HEK293 (cell line): Measurements from ENCODE around the gene ZNF101.

Source experiments
- CTCF ChIA-PET: fragments of 350-600 bp; formaldehyde crosslinking; extraction: SDS; loops from one replicate; lab custom pipeline; 2021; ENCODE audit warnings: antibody characterized with exemption; lab: Yijun Ruan, JAX
- POLR2A ChIA-PET: fragments of 300-600 bp; formaldehyde crosslinking; extraction: SDS; loops from one replicate; lab custom pipeline; 2020; ENCODE audit warnings: antibody characterized with exemption, inconsistent platforms; lab: Yijun Ruan, JAX
- H3K27ac ChIP-seq: fragments of 200-500 bp; sonication (Bioruptor generic); 2 replicates; pipeline ENCODE4 v1.5.1; 2014; ENCODE audit warnings: low read depth, low read length, control low read depth, inconsistent platforms; ENCODE audit errors: extremely low read depth
- H3K36me3 ChIP-seq, 2 experiments: fragments of 200-500 bp in 1 of 2; sonication (Bioruptor generic) in 1 of 2; 1 replicate in 1 of 2; 2 replicates in 1 of 2; pipeline ENCODE4 v1.5.1; 2014 to 2017; ENCODE audit warnings: inconsistent platforms in 2 of 2, low read length in 2 of 2; ENCODE audit not compliant: control insufficient read depth in 2 of 2, insufficient read depth in 1 of 2
- H3K4me1 ChIP-seq: fragments of 200-500 bp; sonication (Bioruptor generic); 2 replicates; pipeline ENCODE4 v1.5.1; 2014; ENCODE audit warnings: mild to moderate bottlenecking, low read length, inconsistent platforms; ENCODE audit not compliant: control insufficient read depth, insufficient read depth
- H3K4me3 ChIP-seq: 2 replicates; pipeline ENCODE4 v1.5.1; 2011; ENCODE audit warnings: low read depth, mild to moderate bottlenecking, control low read depth, low read length, moderate library complexity
- H3K9me3 ChIP-seq: fragments of 200-500 bp; sonication (Bioruptor generic); 2 replicates; pipeline ENCODE4 v1.5.1; 2014; ENCODE audit warnings: low read depth, low read length, inconsistent platforms; ENCODE audit not compliant: control insufficient read depth, insufficient read depth
- EGR2 ChIP-seq: fragments of 450-650 bp; formaldehyde crosslinking; IDR thresholded peaks from 2 replicates; pipeline ENCODE4 v1.5.1; 2016; ENCODE audit warnings: low read depth, missing biosample characterization, missing genetic modification characterization
- GLI2 ChIP-seq: fragments of 450-650 bp; formaldehyde crosslinking; IDR thresholded peaks from 2 replicates; pipeline ENCODE4; 2017; ENCODE audit warnings: missing biosample characterization, missing genetic modification characterization, low read depth, borderline replicate concordance
- HOXA7 ChIP-seq: sonication (generic); formaldehyde crosslinking; IDR thresholded peaks from 2 replicates; pipeline ENCODE4 v1.8.1; 2022; ENCODE audit warnings: missing genetic modification reagents, borderline replicate concordance
- HOXC10 ChIP-seq: sonication (generic); formaldehyde crosslinking; IDR thresholded peaks from 2 replicates; pipeline ENCODE4 v1.8.1; 2023; ENCODE audit warnings: mild to moderate bottlenecking, missing genetic modification reagents
- OVOL3 ChIP-seq: fragments of 450-650 bp; formaldehyde crosslinking; IDR thresholded peaks from 2 replicates; pipeline ENCODE4 v1.5.1; 2016; ENCODE audit warnings: missing biosample characterization, missing genetic modification characterization
- REPIN1 ChIP-seq: fragments of 450-650 bp; formaldehyde crosslinking; IDR thresholded peaks from 2 replicates; pipeline ENCODE4 v1.5.1; 2017; ENCODE audit warnings: missing biosample characterization, missing genetic modification characterization, low read depth
- SALL2 ChIP-seq: fragments of 450-650 bp; formaldehyde crosslinking; IDR thresholded peaks from 2 replicates; pipeline ENCODE4 v1.5.0; 2017; ENCODE audit warnings: missing biosample characterization, mild to moderate bottlenecking, missing genetic modification characterization, borderline replicate concordance
- SCRT2 ChIP-seq: fragments of 450-650 bp; formaldehyde crosslinking; IDR thresholded peaks from 2 replicates; pipeline ENCODE4 v1.5.1; 2016; ENCODE audit warnings: missing biosample characterization, missing genetic modification characterization
- SP2 ChIP-seq: fragments of 450-650 bp; formaldehyde crosslinking; IDR thresholded peaks from 2 replicates; pipeline ENCODE4 v1.5.1; 2016; ENCODE audit warnings: missing biosample characterization, missing genetic modification characterization
- SP7 ChIP-seq: fragments of 450-650 bp; formaldehyde crosslinking; IDR thresholded peaks from 2 replicates; pipeline ENCODE4 v1.5.1; 2016; ENCODE audit warnings: missing biosample characterization, missing genetic modification characterization
- WT1 ChIP-seq: fragments of 450-650 bp; formaldehyde crosslinking; IDR thresholded peaks from 2 replicates; pipeline ENCODE4 v1.5.1; 2016; ENCODE audit warnings: missing biosample characterization, missing genetic modification characterization
- ZBTB26 ChIP-seq: fragments of 450-650 bp; formaldehyde crosslinking; optimal IDR thresholded peaks from 2 replicates; pipeline ENCODE3; 2016; ENCODE audit warnings: missing biosample characterization, mild to moderate bottlenecking, missing genetic modification characterization
- ZBTB7A ChIP-seq: fragments of 450-650 bp; formaldehyde crosslinking; IDR thresholded peaks from 2 replicates; pipeline ENCODE4 v1.5.1; 2016; ENCODE audit warnings: low read depth, missing biosample characterization, missing genetic modification characterization
- ZBTB8A ChIP-seq: fragments of 450-650 bp; formaldehyde crosslinking; IDR thresholded peaks from 2 replicates; pipeline ENCODE4 v1.5.1; 2016; ENCODE audit warnings: missing biosample characterization, missing genetic modification characterization
- ZFP37 ChIP-seq: fragments of 450-650 bp; formaldehyde crosslinking; IDR thresholded peaks from 2 replicates; pipeline ENCODE4 v1.5.1; 2016; ENCODE audit warnings: missing biosample characterization, missing genetic modification characterization
- ZIC2 ChIP-seq: fragments of 450-650 bp; formaldehyde crosslinking; IDR thresholded peaks from 2 replicates; pipeline ENCODE4 v1.5.1; 2016; ENCODE audit warnings: missing biosample characterization, missing genetic modification characterization
- ZNF10 ChIP-seq: fragments of 450-650 bp; formaldehyde crosslinking; IDR thresholded peaks from 2 replicates; pipeline ENCODE4 v1.5.1; 2017; ENCODE audit warnings: missing biosample characterization, missing genetic modification characterization
- ZNF26 ChIP-seq: fragments of 450-650 bp; formaldehyde crosslinking; IDR thresholded peaks from 2 replicates; pipeline ENCODE4 v1.5.1; 2016; ENCODE audit warnings: missing biosample characterization, missing genetic modification characterization
- ZNF292 ChIP-seq: fragments of 450-650 bp; formaldehyde crosslinking; IDR thresholded peaks from 2 replicates; pipeline ENCODE4 v1.5.1; 2016; ENCODE audit warnings: low read depth, missing biosample characterization, missing genetic modification characterization, borderline replicate concordance
- ZNF416 ChIP-seq: fragments of 450-650 bp; formaldehyde crosslinking; IDR thresholded peaks from 2 replicates; pipeline ENCODE4 v1.5.1; 2016; ENCODE audit warnings: missing biosample characterization, missing genetic modification characterization
- ZNF473 ChIP-seq: fragments of 450-650 bp; formaldehyde crosslinking; IDR thresholded peaks from 2 replicates; pipeline ENCODE4 v1.5.1; 2017; ENCODE audit warnings: missing biosample characterization, missing genetic modification characterization
- ZNF501 ChIP-seq: fragments of 450-650 bp; formaldehyde crosslinking; IDR thresholded peaks from 2 replicates; pipeline ENCODE4 v1.5.1; 2016; ENCODE audit warnings: missing biosample characterization, missing genetic modification characterization
- ZNF530 ChIP-seq: fragments of 450-650 bp; formaldehyde crosslinking; IDR thresholded peaks from 2 replicates; pipeline ENCODE4 v1.5.1; 2016; ENCODE audit warnings: low read depth, missing biosample characterization, missing genetic modification characterization
- ZNF580 ChIP-seq: fragments of 450-650 bp; formaldehyde crosslinking; IDR thresholded peaks from 2 replicates; pipeline ENCODE4 v1.5.1; 2016; ENCODE audit warnings: missing biosample characterization, missing genetic modification characterization
- ZNF585B ChIP-seq: fragments of 450-650 bp; formaldehyde crosslinking; IDR thresholded peaks from 2 replicates; pipeline ENCODE4 v1.5.1; 2016; ENCODE audit warnings: missing biosample characterization, missing genetic modification characterization
- ZNF660 ChIP-seq: fragments of 450-650 bp; IDR thresholded peaks from 2 replicates; pipeline ENCODE4 v1.5.1; 2018; ENCODE audit warnings: missing biosample characterization, mild to moderate bottlenecking, missing genetic modification characterization
- ZNF664 ChIP-seq: fragments of 450-650 bp; formaldehyde crosslinking; IDR thresholded peaks from 2 replicates; pipeline ENCODE4 v1.5.1; 2016; ENCODE audit warnings: missing biosample characterization, missing genetic modification characterization
- ZNF843 ChIP-seq: fragments of 450-650 bp; formaldehyde crosslinking; IDR thresholded peaks from 2 replicates; pipeline ENCODE4 v1.5.1; 2016; ENCODE audit warnings: missing biosample characterization, missing genetic modification characterization
- ZSCAN16 ChIP-seq: fragments of 450-650 bp; formaldehyde crosslinking; IDR thresholded peaks from 2 replicates; pipeline ENCODE4 v1.5.1; 2016; ENCODE audit warnings: missing biosample characterization, missing genetic modification characterization
- ZSCAN30 ChIP-seq: fragments of 450-650 bp; IDR thresholded peaks from 2 replicates; pipeline ENCODE4 v1.5.1; 2018; ENCODE audit warnings: missing biosample characterization, mild to moderate bottlenecking, missing genetic modification characterization, moderate library complexity

The ZNF101 gene

GRCh38 chr19:19647037-19647835, 21.4 kb upstream of the ZNF101 start:
- Histone ChIP-seq H3K27ac (no peak overlapping the region), H3K4me1 (no peaks in the 10 kb centered on the region), H3K4me3 (no peak overlapping the region), H3K9me3 (no peaks in the 10 kb centered on the region), H3K36me3 (peaks cover 12 to 72% of the 10 kb centered on the region in 2 experiments)
- ChIA-PET POLR2A (no interaction called here), CTCF (interaction anchor here (0.6 to 1.8 kb wide), 2 partner anchors 15 to 142 kb away, joined by 3 to 4 read pairs; no protein-coding TSS in a partner anchor)
- TF ChIP-seq ZNF501 (tag by site-specific recombination) (no peak), ZIC2 (tag by site-specific recombination) (no peak), GLI2 (tag by site-specific recombination) (no peak), REPIN1 (tag by site-specific recombination) (no peak), ZNF660 (no peak), ZSCAN30 (no peak), SALL2 (tag by site-specific recombination) (no peak), ZNF10 (tag by site-specific recombination) (no peak)

GRCh38 chr19:19649155-19649554, 19.5 kb upstream of the ZNF101 start:
- Histone ChIP-seq H3K9me3 (no peaks in the 10 kb centered on the region), H3K36me3 (peaks cover 12 to 91% of the 10 kb centered on the region in 2 experiments), H3K4me1 (no peaks in the 10 kb centered on the region), H3K4me3 (no peak overlapping the region), H3K27ac (no peak overlapping the region)
- CTCF ChIA-PET = interaction anchor here (1.8 kb wide), 1 partner anchor 13 kb away, joined by 4 read pairs; no protein-coding TSS in a partner anchor
- POLR2A ChIA-PET = no interaction called here
- no peak for TF ChIP-seq ZNF580 (tag by site-specific recombination)
- no peak for TF ChIP-seq ZNF26
- no peak for TF ChIP-seq ZNF585B (tag by site-specific recombination)
- peak; percentile 76 for TF ChIP-seq SCRT2 (tag by site-specific recombination)
- TF ChIP-seq ZNF473 (tag by site-specific recombination) = no peak
- TF ChIP-seq EGR2 = no peak

GRCh38 chr19:19649580-19649995, 19.1 kb upstream of the ZNF101 start:
- H3K4me1 ChIP-seq = no peaks in the 10 kb centered on the region
- POLR2A ChIA-PET = no interaction called here
- no peaks in the 10 kb centered on the region for H3K9me3 ChIP-seq
- no peak for TF ChIP-seq ZFP37 (tag by site-specific recombination)
- no peak for TF ChIP-seq HOXA7 (CRISPR knock-in tag)
- no peak for TF ChIP-seq ZBTB8A (tag by site-specific recombination)
- no peak for TF ChIP-seq SP7 (tag by site-specific recombination)
- TF ChIP-seq ZNF416 (tag by site-specific recombination) = no peak
- TF ChIP-seq ZNF292 (tag by site-specific recombination) = no peak
- TF ChIP-seq ZNF660 = no peak
- TF ChIP-seq ZBTB7A (tag by site-specific recombination) = no peak
- no peak for TF ChIP-seq ZNF530 (tag by site-specific recombination)
- TF ChIP-seq ZNF10 (tag by site-specific recombination) = no peak
- TF ChIP-seq SP2 (tag by site-specific recombination) = no peak
- no peak for TF ChIP-seq ZSCAN16 (tag by site-specific recombination)
- TF ChIP-seq WT1 = no peak
- no peak for TF ChIP-seq HOXC10 (CRISPR knock-in tag)
- TF ChIP-seq ZBTB26 = no peak
- no peak for TF ChIP-seq OVOL3 (tag by site-specific recombination)
- TF ChIP-seq ZNF843 (tag by site-specific recombination) = no peak
- TF ChIP-seq ZNF664 (tag by site-specific recombination) = no peak
- CTCF ChIA-PET = no interaction called here
- H3K4me3 ChIP-seq = no peak overlapping the region
- H3K27ac ChIP-seq = no peak overlapping the region
- peaks cover 12 to 92% of the 10 kb centered on the region in 2 experiments for H3K36me3 ChIP-seq
